Adrenal gland (tissue), 5 donors: Measurements from ENCODE around the gene MAPK10.

ENCODE experiments used
- CTCF ChIP-seq, 6 experiments: fragments of 450-650 bp in 4 of 6; fragments of 200-600 bp in 2 of 6; sonication (generic) in 1 of 6; IDR thresholded peaks; 1 replicate in 5 of 6; 2 replicates in 1 of 6; pipeline versions ENCODE4 v1.5.1 to v1.8.0; 2016 to 2021; ENCODE audit warnings: antibody characterized with exemption in 6 of 6, mild to moderate bottlenecking in 2 of 6, moderate library complexity in 1 of 6
- POLR2A ChIP-seq, 2 donors: fragments of 450-650 bp; IDR thresholded peaks; one replicate each; pipeline ENCODE4 v1.6.1; 2017; ENCODE audit warnings: antibody characterized with exemption in 2 of 2, mild to moderate bottlenecking in 2 of 2, moderate library complexity in 1 of 2
- donor health status: DM: no; HTN: no; CAD: no.

GRCh38 chr4:86089053-86089452 lies 270.8 kb downstream of the MAPK10 start:
- TF ChIP-seq CTCF (IDR thresholded peaks at IDR 0.05) (no peak), POLR2A (IDR thresholded peaks at IDR 0.05) (no peak)
